Epithelial cell of proximal tubule (primary cell): ENCODE results near the gene TECRL. TPM values are rescaled to one million over a fixed set of nuclear protein-coding genes. Genes with fewer than 3 reads are reported as not detected.

ENCODE experiments used
- DNase-seq: peaks from one replicate; pipeline ENCODE4 v3.0.0-alpha.2; 2011; ENCODE audit warnings: low read depth
- H3K4me3 ChIP-seq: 2 replicates; pipeline ENCODE4 v1.5.1; 2011; ENCODE audit warnings: low read depth, mild to moderate bottlenecking, low read length
- total RNA-seq: library from RNA; depleted of rRNA; stranded (reverse); fragments of >200 nt; gene quantifications from 2 replicates; pipeline ENCODE4 v1.2.3, GENCODE V29; 2015
- TF ChIP-seq, protein P1 (sequence below): conservative IDR thresholded peaks from 2 replicates; pipeline ENCODE4 v1.5.1; 2012; ENCODE audit warnings: low read depth, mild to moderate bottlenecking, low read length

TECRL gene
- total RNA-seq, 1 donor from 2014 or later, result not detected

DNA sequence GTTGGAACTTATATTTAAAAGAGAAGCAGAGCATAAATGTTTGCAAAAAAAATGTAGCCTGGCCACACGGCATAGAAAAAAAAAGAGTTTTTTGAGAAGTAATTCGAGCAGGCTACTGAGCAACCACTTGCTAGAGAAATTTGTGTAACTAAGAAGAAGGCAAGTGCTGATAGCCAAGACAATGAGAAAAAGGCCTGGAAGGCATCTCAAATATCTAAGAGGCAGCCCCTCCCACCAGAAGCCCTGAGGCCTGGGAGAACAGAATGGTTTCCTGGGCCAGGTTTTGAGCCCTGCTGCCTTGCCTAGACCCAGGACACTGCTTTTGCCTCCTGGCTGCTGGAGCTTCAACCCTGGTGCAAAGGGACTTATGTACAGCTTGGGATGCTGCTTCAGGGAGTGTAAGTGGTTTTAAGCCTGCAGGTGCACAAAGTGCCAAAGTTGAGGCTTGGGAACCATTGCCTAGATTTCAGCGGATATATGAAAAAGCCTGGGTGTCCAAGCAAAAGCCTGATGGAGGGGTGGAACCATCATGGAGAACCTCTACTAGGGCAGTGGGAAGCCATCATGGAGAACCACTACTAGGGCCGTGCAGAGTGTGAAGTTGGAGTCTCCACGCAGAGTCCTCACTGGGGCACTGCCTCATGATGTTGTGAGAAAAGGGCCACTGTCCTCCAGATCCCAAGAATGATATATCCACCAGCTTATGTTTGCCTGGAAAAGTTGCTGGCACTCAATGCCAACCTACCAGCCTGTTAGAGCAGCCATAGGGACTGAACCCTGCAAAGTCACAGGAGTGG lies 9.7 kb downstream of the TECRL start:
- no peak for DNase-seq
- H3K4me3 ChIP-seq, result no peak overlapping the region
- TF ChIP-seq, protein P1, sequence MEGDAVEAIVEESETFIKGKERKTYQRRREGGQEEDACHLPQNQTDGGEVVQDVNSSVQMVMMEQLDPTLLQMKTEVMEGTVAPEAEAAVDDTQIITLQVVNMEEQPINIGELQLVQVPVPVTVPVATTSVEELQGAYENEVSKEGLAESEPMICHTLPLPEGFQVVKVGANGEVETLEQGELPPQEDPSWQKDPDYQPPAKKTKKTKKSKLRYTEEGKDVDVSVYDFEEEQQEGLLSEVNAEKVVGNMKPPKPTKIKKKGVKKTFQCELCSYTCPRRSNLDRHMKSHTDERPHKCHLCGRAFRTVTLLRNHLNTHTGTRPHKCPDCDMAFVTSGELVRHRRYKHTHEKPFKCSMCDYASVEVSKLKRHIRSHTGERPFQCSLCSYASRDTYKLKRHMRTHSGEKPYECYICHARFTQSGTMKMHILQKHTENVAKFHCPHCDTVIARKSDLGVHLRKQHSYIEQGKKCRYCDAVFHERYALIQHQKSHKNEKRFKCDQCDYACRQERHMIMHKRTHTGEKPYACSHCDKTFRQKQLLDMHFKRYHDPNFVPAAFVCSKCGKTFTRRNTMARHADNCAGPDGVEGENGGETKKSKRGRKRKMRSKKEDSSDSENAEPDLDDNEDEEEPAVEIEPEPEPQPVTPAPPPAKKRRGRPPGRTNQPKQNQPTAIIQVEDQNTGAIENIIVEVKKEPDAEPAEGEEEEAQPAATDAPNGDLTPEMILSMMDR, result no peak

DNA sequence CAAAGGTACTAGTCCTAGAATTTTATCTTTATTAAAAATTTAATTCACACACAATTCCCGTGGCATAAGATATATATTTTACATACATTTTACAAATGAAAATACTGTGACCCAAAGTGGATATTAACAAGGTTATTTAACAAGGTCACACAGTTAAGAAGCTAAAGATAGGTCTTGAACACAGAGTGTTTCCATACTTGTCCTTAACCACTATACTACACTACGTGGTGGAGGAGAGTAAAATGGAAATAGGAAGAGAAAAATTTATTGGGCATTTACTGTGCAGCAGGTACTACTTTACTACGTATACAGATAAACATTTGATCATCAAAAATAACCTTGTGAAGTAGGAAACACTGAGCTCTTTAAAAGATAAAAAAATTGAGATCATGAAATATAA lies 14.8 kb downstream of the TECRL start:
- no peak for DNase-seq
- TF ChIP-seq, protein P1, result no peak
- no peak overlapping the region for H3K4me3 ChIP-seq

DNA sequence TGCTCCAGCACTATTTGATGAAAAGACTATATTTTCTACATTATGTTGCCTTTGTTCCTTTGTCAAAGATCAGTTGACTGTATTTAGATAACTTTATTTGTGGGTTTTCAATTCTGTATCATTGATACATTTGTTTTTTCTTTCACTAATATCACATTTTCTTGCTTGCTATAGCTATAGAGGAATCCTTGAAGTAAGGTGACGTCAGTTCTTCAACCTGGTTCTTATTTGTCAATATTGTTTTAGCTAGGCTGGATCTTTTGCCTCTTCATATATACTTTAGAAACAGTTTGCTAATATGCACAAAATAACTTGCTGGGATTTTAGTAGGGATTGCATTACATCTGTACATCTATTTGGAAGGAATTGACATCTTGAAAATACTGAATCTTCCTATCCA lies 21.0 kb downstream of the TECRL start:
- no peak for DNase-seq
- TF ChIP-seq, protein P1, result no peak
- no peak overlapping the region for H3K4me3 ChIP-seq

DNA sequence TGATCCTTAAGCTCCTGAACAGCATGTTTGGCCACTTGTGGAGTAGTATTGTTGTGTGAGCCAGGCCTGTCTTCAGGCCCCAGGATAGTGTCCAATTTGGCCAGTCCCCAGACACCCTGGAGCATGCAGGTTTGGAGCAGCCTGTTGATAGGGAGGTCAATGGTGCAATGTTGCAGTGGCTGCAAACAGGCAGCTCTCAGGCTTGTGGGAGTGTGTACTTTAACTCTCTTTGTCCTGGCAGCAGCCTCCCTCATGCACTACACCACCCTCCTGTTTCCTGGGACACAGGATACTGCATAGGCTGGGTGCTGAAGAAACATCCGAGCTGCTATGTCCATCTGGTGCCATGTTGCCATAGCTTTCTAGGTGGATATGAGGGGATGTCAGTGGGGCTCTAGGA lies 24.0 kb downstream of the TECRL start:
- no peak for DNase-seq
- H3K4me3 ChIP-seq, result no peak overlapping the region
- TF ChIP-seq, protein P1, result no peak

DNA sequence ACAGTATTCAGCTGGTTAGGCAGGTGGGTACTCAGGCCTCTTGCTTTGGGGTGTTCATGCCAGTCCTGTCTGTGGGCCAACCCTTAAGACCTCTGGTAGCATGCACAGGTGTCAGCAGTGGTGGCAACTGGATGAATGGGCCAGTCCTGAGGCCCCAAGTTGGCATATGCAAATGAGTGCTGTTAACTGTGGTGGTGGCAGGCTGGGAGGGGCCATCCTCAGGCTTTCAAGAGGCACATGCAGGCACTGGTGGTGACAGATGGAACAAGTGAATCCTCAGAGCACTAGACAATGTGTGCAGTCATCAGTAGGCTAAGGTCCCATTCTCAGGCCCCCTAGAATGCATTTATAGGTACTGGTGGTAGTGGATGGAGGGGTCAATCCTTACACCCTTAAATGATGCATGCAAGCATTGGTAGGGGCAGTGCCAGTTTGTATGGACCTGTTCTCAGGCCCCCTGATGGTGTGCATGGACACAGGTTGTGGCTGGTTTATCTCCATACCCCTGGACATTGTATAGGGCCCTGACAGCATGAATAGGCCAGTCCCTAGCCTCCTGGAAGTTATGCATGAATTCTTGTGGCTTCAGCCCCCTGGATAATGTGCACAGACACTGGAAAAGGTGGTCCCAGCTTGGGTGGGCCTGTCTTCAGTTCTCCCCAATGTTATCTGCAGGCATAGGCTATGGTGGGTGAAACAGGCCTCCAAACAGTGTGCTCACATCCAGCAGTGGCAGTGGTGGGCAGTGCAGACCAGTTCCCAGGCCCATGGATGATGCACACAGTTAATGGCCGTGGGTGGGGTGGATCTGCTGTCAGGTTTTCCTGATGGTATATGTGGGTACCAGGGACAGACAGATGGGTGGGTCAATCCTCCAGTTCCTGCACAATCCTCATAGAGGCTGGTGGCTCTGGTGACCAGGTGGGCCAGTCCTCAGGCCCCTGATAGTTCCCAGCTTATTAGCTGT lies 24.7 kb downstream of the TECRL start:
- DNase-seq, result no peak
- no peak overlapping the region for H3K4me3 ChIP-seq
- TF ChIP-seq, protein P1, result no peak

DNA sequence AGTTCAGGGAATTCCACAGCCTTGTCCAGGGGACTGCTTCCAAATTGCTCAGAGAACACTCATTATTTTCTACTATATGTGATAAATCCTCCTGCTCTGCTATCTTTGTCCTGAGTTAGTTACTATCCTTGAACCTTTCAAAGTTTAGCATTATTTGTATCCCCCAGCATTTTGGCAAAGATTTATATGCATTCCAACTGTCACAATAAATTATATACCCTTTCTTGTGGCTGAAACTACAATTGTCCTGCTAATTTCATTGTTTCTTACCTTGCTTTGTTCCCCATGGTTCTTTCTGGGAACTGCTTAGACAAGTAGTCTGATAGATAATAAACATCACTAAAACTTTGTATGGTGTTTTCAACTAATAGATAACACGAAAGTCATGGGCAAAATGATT lies 40.5 kb downstream of the TECRL start:
- no peak for DNase-seq
- TF ChIP-seq, protein P1, result no peak
- H3K4me3 ChIP-seq, result no peak overlapping the region
